ENCODE measurements around the gene KRTAP4-7.
"Not testable (repeated sequence)": the region's sequence is repeated elsewhere in the genome, so short reads cannot be mapped to it uniquely, and the experiment has no call there.

The KRTAP4-7 gene

GRCh38 chr17:41065016-41065689 lies 18.8 kb upstream of the KRTAP4-7 start:
- DNase-seq (ENCODE audit: low spot score) = not testable (repeated sequence)

GRCh38 chr17:41065829-41066624 lies 17.9 kb upstream of the KRTAP4-7 start, which contains the start of gene KRTAP2-4:
Gene KRTAP2-4 (minus strand): TSS chr17:41065879. CDS start chr17:41065845, 34 bp downstream.
- DNase-seq (ENCODE audit: low spot score) = no peak

GRCh38 chr17:41067281-41067680 lies 16.7 kb upstream of the KRTAP4-7 start:
- no peak for DNase-seq (ENCODE audit: low spot score)

GRCh38 chr17:41069031-41069430 lies 14.9 kb upstream of the KRTAP4-7 start:
- no peak for DNase-seq (ENCODE audit: low spot score)

- no peak for DNase-seq (ENCODE audit: low spot score)
Measured at GRCh38 chr17:41071606-41072360, 12.2 kb upstream of the KRTAP4-7 start.

GRCh38 chr17:41073676-41074075 lies 10.3 kb upstream of the KRTAP4-7 start:
- no peak for DNase-seq (ENCODE audit: low spot score)

- DNase-seq (ENCODE audit: low spot score) = no peak
Measured at GRCh38 chr17:41076788-41077187, 7.2 kb upstream of the KRTAP4-7 start.

GRCh38 chr17:41082626-41083025 lies 1.3 kb upstream of the KRTAP4-7 start:
- DNase-seq (ENCODE audit: low spot score) = no peak

GRCh38 chr17:41083427-41083826 lies 523 bp upstream of the KRTAP4-7 start:
- DNase-seq (ENCODE audit: low spot score) = not testable (repeated sequence)

- DNase-seq (ENCODE audit: low spot score) = not testable (repeated sequence)
Measured at GRCh38 chr17:41088760-41089352, 4.9 kb downstream of the KRTAP4-7 start.

- no peak for DNase-seq (ENCODE audit: low spot score)
Measured at GRCh38 chr17:41096055-41096454, 12.1 kb downstream of the KRTAP4-7 start.

- DNase-seq (ENCODE audit: low spot score) = no peak
Measured at GRCh38 chr17:41098042-41098441, 14.1 kb downstream of the KRTAP4-7 start, which contains the start of gene KRTAP4-8. Gene KRTAP4-8 (minus strand): TSS chr17:41098142. CDS start chr17:41098084, 58 bp downstream.

GRCh38 chr17:41098481-41098880 lies 14.5 kb downstream of the KRTAP4-7 start:
- no peak for DNase-seq (ENCODE audit: low spot score)

- DNase-seq (ENCODE audit: low spot score) = not testable (repeated sequence)
Measured at GRCh38 chr17:41099682-41100480, 15.9 kb downstream of the KRTAP4-7 start.

GRCh38 chr17:41101586-41102259 lies 17.8 kb downstream of the KRTAP4-7 start, which contains the start of gene KRTAP4-16:
Gene KRTAP4-16 (minus strand): TSS chr17:41102209. CDS start chr17:41102209, 0 bp downstream.
- no peak for DNase-seq (ENCODE audit: low spot score)

- no peak for DNase-seq (ENCODE audit: low spot score)
Measured at GRCh38 chr17:41103896-41104295, 19.9 kb downstream of the KRTAP4-7 start.

- not testable (repeated sequence) for DNase-seq (ENCODE audit: low spot score)
Measured at GRCh38 chr17:41104386-41105038, 20.6 kb downstream of the KRTAP4-7 start.

GRCh38 chr17:41105347-41105746 lies 21.4 kb downstream of the KRTAP4-7 start, which contains the start of gene KRTAP4-9:
Gene KRTAP4-9 (plus strand): TSS chr17:41105389. CDS start chr17:41105389, 0 bp downstream.
- DNase-seq (ENCODE audit: low spot score) = not testable (repeated sequence)

GRCh38 chr17:41107941-41108450 lies 24.0 kb downstream of the KRTAP4-7 start:
- DNase-seq (ENCODE audit: low spot score) = no peak
